Tibial nerve (tissue), 4 donors: ENCODE data around the gene KAZN. TPM values are rescaled to one million over a fixed set of nuclear protein-coding genes. Genes with fewer than 3 reads are reported as not detected.

Experiments used
- DNase-seq, 2 donors: peaks; one replicate each; pipeline ENCODE4 v3.0.0-alpha.2; 2019; ENCODE audit warnings: low spot score in 2 of 2
- H3K27ac ChIP-seq, 4 donors: fragments of 200-600 bp; sonication (generic) in 3 of 4; one replicate each; pipeline ENCODE4 v1.5.1; 2017 to 2019; ENCODE audit warnings: mild to moderate bottlenecking in 1 of 4
- H3K27me3 ChIP-seq, 2 donors: fragments of 200-600 bp; sonication (generic) in 1 of 2; one replicate each; pipeline versions ENCODE4 v1.5.1 to v1.6.0; 2017 to 2019
- H3K36me3 ChIP-seq, 3 donors: fragments of 200-600 bp; sonication (generic); one replicate each; pipeline ENCODE4 v1.5.1; 2018 to 2019
- H3K4me1 ChIP-seq, 4 donors: fragments of 200-600 bp; sonication (generic) in 3 of 4; one replicate each; pipeline ENCODE4 v1.5.1; 2017 to 2019
- H3K4me3 ChIP-seq, 4 donors: fragments of 200-600 bp; sonication (generic) in 3 of 4; one replicate each; pipeline ENCODE4 v1.5.1; 2017 to 2019; ENCODE audit warnings: mild to moderate bottlenecking in 1 of 4, moderate library complexity in 1 of 4
- H3K9me3 ChIP-seq, 4 donors: fragments of 200-600 bp; sonication (generic) in 3 of 4; one replicate each; pipeline ENCODE4 v1.5.1; 2017 to 2019
- EP300 ChIP-seq, 2 donors: sonication (generic); formaldehyde crosslinking; IDR thresholded peaks; one replicate each; pipeline ENCODE4 v1.6.1; 2017; ENCODE audit warnings: antibody characterized with exemption in 2 of 2, mild to moderate bottlenecking in 1 of 2
- POLR2A ChIP-seq, 2 donors: fragments of 450-650 bp; IDR thresholded peaks; one replicate each; pipeline ENCODE4 v1.6.1; 2017; ENCODE audit warnings: antibody characterized with exemption in 2 of 2, mild to moderate bottlenecking in 2 of 2, moderate library complexity in 2 of 2
- WGBS, 2 donors: methylation state at CpG; one replicate each; pipeline ENCODE4 v1.1.5; 2018; 5-methylcytosine and 5-hydroxymethylcytosine counted together
- total RNA-seq, 4 donors: library from RNA; depleted of rRNA; stranded (reverse); fragments of >200 nt; gene quantifications; one replicate each; pipeline ENCODE4 v1.1.0, GENCODE V29; 2016
- TF ChIP-seq, protein P1 (sequence below), 5 experiments: fragments of 200-600 bp in 3 of 5; fragments of 450-650 bp in 2 of 5; sonication (generic) in 3 of 5; IDR thresholded peaks; one replicate each; pipeline ENCODE4 v1.5.1; 2016 to 2019; ENCODE audit warnings: antibody characterized with exemption in 5 of 5, mild to moderate bottlenecking in 3 of 5, moderate library complexity in 2 of 5

KAZN gene
- total RNA-seq, 4 donors from 2014 or later: 16.0 to 29.2 (median 22.2) TPM

DNA sequence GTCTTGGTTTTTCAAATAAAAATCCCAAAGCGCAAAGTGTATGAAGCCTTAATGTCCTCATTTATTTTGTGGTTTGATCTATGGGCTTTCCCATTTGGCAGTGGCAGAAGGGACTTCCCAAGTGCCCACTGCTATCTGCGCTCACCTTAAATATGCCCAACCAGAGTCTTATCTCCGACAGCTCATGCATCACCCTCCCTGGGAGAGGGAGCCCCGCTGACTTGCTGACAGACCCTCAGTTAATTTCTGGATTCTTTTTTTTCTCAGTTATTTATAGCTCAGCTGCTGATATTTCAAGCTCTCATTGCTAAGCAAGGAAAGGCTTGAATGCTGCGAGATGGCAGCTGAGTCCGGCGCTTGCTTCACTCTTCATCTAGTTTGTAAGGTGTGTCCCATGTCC lies 19.3 kb downstream of the KAZN start:
- peaks cover 0 to 20% (median 0%) of the 10 kb centered on the region in 4 donors for H3K9me3 ChIP-seq
- H3K27me3 ChIP-seq: no peaks in the 10 kb centered on the region
- no peak overlapping the region for H3K4me3 ChIP-seq
- no peak for DNase-seq
- H3K27ac ChIP-seq: no peak overlapping the region
- no peaks in the 10 kb centered on the region for H3K36me3 ChIP-seq
- TF ChIP-seq, protein P1, sequence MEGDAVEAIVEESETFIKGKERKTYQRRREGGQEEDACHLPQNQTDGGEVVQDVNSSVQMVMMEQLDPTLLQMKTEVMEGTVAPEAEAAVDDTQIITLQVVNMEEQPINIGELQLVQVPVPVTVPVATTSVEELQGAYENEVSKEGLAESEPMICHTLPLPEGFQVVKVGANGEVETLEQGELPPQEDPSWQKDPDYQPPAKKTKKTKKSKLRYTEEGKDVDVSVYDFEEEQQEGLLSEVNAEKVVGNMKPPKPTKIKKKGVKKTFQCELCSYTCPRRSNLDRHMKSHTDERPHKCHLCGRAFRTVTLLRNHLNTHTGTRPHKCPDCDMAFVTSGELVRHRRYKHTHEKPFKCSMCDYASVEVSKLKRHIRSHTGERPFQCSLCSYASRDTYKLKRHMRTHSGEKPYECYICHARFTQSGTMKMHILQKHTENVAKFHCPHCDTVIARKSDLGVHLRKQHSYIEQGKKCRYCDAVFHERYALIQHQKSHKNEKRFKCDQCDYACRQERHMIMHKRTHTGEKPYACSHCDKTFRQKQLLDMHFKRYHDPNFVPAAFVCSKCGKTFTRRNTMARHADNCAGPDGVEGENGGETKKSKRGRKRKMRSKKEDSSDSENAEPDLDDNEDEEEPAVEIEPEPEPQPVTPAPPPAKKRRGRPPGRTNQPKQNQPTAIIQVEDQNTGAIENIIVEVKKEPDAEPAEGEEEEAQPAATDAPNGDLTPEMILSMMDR (IDR thresholded peaks at IDR 0.05): no peak
- no peak for TF ChIP-seq POLR2A (IDR thresholded peaks at IDR 0.05)
- no peak for TF ChIP-seq EP300 (IDR thresholded peaks at IDR 0.05)
- 85 to 89% methylated on average over 7 of the region's 7 CpGs for WGBS, 2 donors
- no peaks in the 10 kb centered on the region for H3K4me1 ChIP-seq

DNA sequence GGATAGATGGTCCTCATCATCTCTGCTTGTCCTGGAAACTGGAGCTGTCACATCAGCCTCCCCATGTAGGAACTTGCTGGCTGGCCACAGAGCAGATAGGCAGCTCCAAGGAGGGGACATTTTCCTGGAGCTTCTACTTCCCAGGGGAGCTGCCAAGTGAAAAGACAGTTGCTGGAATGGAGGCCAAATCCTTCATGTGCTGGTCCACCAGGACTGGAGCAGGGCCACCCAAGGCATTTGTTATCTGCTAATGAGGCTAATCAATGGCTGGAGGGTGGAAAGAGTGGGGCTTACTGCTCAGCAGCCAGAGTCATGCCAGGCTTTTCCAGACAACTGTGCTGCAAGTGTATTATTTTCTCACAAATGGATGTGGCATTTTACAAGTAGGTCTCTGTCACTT lies 22.5 kb downstream of the KAZN start:
- H3K9me3 ChIP-seq: peaks cover 0 to 29% (median 0%) of the 10 kb centered on the region in 4 donors
- TF ChIP-seq EP300 (IDR thresholded peaks at IDR 0.05): no peak
- no peak overlapping the region for H3K27ac ChIP-seq
- H3K36me3 ChIP-seq: no peaks in the 10 kb centered on the region
- no peak for DNase-seq
- H3K4me1 ChIP-seq: no peaks in the 10 kb centered on the region
- no peak overlapping the region for H3K4me3 ChIP-seq
- no peaks in the 10 kb centered on the region for H3K27me3 ChIP-seq

DNA sequence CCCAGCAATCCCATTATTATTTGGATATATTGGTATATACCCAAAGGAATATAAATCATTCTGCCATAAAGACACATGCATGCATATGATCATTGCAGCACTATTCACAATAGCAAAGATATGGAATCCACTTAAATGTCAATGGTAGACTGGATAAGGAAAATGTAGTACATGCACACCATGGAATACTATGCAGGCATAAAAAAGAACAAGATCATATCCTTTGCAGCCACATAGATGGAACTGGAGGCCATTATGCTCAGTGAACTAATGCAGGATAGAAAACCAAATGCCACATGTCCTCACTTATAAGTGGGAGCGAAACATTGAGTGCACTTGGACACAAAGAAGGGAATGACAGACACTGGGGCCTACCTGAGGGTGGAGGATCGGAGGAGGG lies 24.6 kb downstream of the KAZN start:
- DNase-seq: no peak
- H3K27me3 ChIP-seq: no peaks in the 10 kb centered on the region
- peaks cover 0 to 14% (median 0%) of the 10 kb centered on the region in 4 donors for H3K4me1 ChIP-seq
- no peak overlapping the region for H3K4me3 ChIP-seq
- H3K27ac ChIP-seq: no peak overlapping the region
- H3K9me3 ChIP-seq: peaks cover 0 to 19% (median 0%) of the 10 kb centered on the region in 4 donors
- WGBS, 2 donors: 99 to 100% methylated on average over 2 of the region's 2 CpGs
- TF ChIP-seq, protein P1 (IDR thresholded peaks at IDR 0.05): no peak
- TF ChIP-seq EP300 (IDR thresholded peaks at IDR 0.05): no peak
- no peak for TF ChIP-seq POLR2A (IDR thresholded peaks at IDR 0.05)
- H3K36me3 ChIP-seq: no peaks in the 10 kb centered on the region

DNA sequence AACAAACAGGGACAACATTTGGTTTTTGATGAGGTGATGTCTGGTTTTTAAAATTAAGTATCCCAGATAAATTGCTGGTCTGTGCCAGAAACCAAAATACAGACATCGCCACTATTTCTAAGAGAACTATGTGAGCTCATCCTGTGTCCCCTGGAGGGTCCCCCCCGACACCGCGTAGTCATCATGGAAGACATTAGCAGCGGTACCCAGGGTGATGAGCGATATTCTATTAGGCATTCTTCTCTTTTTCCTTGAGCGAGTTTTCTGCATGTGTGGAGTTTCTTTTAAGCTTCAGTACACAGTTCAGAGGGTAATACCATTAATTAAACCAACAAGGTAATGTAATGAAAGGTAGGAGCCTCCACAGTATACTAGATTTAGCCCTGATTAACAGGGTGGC lies 26.5 kb downstream of the KAZN start:
- no peak for DNase-seq
- peaks cover 0 to 23% (median 0%) of the 10 kb centered on the region in 4 donors for H3K4me1 ChIP-seq
- H3K4me3 ChIP-seq: no peak overlapping the region
- peaks cover 0 to 9% (median 0%) of the 10 kb centered on the region in 4 donors for H3K9me3 ChIP-seq
- TF ChIP-seq EP300 (IDR thresholded peaks at IDR 0.05) (no peak), POLR2A (IDR thresholded peaks at IDR 0.05) (no peak)
- TF ChIP-seq, protein P1 (IDR thresholded peaks at IDR 0.05): no peak
- H3K27me3 ChIP-seq: no peaks in the 10 kb centered on the region
- 72 to 89% methylated on average over 7 of the region's 7 CpGs for WGBS, 2 donors
- H3K27ac ChIP-seq: no peak overlapping the region
- no peaks in the 10 kb centered on the region for H3K36me3 ChIP-seq

DNA sequence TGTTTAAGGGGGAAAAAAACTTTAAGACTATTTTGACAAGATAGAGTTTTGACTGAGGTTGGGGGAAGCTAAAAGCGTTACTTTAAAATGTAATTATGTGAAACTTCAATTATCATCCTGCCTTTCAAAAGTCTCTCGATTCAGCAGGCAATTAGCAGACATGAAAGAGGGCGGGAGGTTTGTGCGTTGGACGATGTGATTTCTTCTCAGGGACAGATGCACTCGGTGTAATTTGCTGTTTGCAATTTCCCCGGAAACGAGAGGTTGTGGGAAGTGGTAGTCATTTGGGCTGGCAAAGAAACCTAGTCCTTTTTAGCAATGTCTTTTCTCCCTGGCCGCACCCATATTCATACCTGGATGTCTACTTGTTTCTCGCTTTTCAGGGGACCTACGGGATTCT lies 27.1 kb downstream of the KAZN start:
- no peaks in the 10 kb centered on the region for H3K36me3 ChIP-seq
- 61 to 70% methylated on average over 11 of the region's 11 CpGs for WGBS, 2 donors
- H3K27me3 ChIP-seq: no peaks in the 10 kb centered on the region
- TF ChIP-seq, protein P1 (IDR thresholded peaks at IDR 0.05): no peak
- TF ChIP-seq POLR2A (IDR thresholded peaks at IDR 0.05): no peak
- no peak for TF ChIP-seq EP300 (IDR thresholded peaks at IDR 0.05)
- no peak overlapping the region for H3K27ac ChIP-seq
- H3K9me3 ChIP-seq: peaks cover 0 to 9% (median 0%) of the 10 kb centered on the region in 4 donors
- no peak for DNase-seq
- no peak overlapping the region for H3K4me3 ChIP-seq
- H3K4me1 ChIP-seq: peaks cover 0 to 23% (median 0%) of the 10 kb centered on the region in 4 donors

DNA sequence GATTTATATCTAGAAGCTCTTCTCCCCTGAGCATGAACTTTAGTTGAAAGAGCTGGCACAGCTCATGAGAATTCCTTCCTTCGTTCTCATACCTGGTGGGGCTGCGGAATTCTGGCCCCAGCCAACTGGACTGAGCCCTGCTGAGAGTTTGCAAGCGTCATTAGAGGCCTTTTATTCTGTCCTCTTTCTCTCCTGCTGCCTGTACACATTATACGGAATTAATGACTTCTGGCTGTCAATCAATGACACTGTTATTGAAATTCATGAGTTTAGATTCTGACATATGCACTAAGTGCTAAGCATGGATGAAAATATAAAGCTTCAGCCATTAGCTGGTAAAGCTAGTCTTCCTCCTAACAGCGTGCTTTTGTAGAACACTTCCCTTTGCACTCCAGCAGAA lies 27.5 kb downstream of the KAZN start:
- Histone ChIP-seq H3K36me3 (no peaks in the 10 kb centered on the region), H3K9me3 (peaks cover 0 to 9% (median 0%) of the 10 kb centered on the region in 4 donors), H3K4me1 (peaks cover 0 to 23% (median 0%) of the 10 kb centered on the region in 4 donors), H3K4me3 (no peak overlapping the region), H3K27me3 (no peaks in the 10 kb centered on the region), H3K27ac (no peak overlapping the region)
- no peak for DNase-seq
- 72 to 73% methylated on average over 5 of the region's 5 CpGs for WGBS, 2 donors
- TF ChIP-seq, protein P1 (IDR thresholded peaks at IDR 0.05): no peak
- TF ChIP-seq EP300 (IDR thresholded peaks at IDR 0.05): no peak
- TF ChIP-seq POLR2A (IDR thresholded peaks at IDR 0.05): no peak
